Stimulated activated CD8-positive, alpha-beta memory T cell treated with anti-CD3 and anti-CD28 coated beads, Interleukin-12 subunit alpha, Interleukin-12 subunit beta, amount 100 ng/mL, for 4 hours (primary cell): Measurements from ENCODE around the gene DIP2C.

Experiments
- DNase-seq: peaks from one replicate; pipeline ENCODE4 v3.0.0-alpha.2; 2020; ENCODE audit warnings: low read depth

DIP2C gene

GRCh38 chr10:553233-553632, 136.2 kb downstream of the DIP2C start:
- no peak for DNase-seq

GRCh38 chr10:552679-553078, 136.8 kb downstream of the DIP2C start:
- no peak for DNase-seq

GRCh38 chr10:551373-552252, 137.9 kb downstream of the DIP2C start:
- DNase-seq = no peak

- no peak for DNase-seq
Observed at GRCh38 chr10:550665-551372, 138.6 kb downstream of the DIP2C start.

GRCh38 chr10:549391-549790, 140.1 kb downstream of the DIP2C start:
- no peak for DNase-seq

- no peak for DNase-seq
Observed at GRCh38 chr10:548238-548901, 141.1 kb downstream of the DIP2C start.

- no peak for DNase-seq
Observed at GRCh38 chr10:547591-548081, 141.8 kb downstream of the DIP2C start.

GRCh38 chr10:546971-547590, 142.4 kb downstream of the DIP2C start:
- DNase-seq = no peak

- no peak for DNase-seq
Observed at GRCh38 chr10:546451-546850, 143.0 kb downstream of the DIP2C start.

GRCh38 chr10:543862-544822, 145.3 kb downstream of the DIP2C start:
- no peak for DNase-seq

GRCh38 chr10:543131-543530, 146.3 kb downstream of the DIP2C start:
- no peak for DNase-seq

- DNase-seq = no peak
Observed at GRCh38 chr10:541750-542371, 147.6 kb downstream of the DIP2C start.

- no peak for DNase-seq
Observed at GRCh38 chr10:541041-541440, 148.4 kb downstream of the DIP2C start.

GRCh38 chr10:538895-539294, 150.6 kb downstream of the DIP2C start:
- no peak for DNase-seq

- no peak for DNase-seq
Observed at GRCh38 chr10:536935-537334, 152.5 kb downstream of the DIP2C start.

- no peak for DNase-seq
Observed at GRCh38 chr10:536371-536925, 153.0 kb downstream of the DIP2C start.

- no peak for DNase-seq
Observed at GRCh38 chr10:535952-536351, 153.5 kb downstream of the DIP2C start.

GRCh38 chr10:535051-535450, 154.4 kb downstream of the DIP2C start:
- no peak for DNase-seq

GRCh38 chr10:534047-534566, 155.4 kb downstream of the DIP2C start:
- DNase-seq = no peak

- no peak for DNase-seq
Observed at GRCh38 chr10:533611-534010, 155.9 kb downstream of the DIP2C start.
